ENCODE results near the gene SENP7. TPM values are rescaled to one million over a fixed set of nuclear protein-coding genes. Genes with fewer than 3 reads are reported as not detected.

Gene SENP7
- total RNA-seq, 2 donors from 2014 or later, result 23.7 to 55.1 TPM

- DNase-seq (ENCODE audit: low spot score) (no peak), ATAC-seq (ENCODE audit: insufficient number of reproducible peaks, low FRiP score, low read depth) (no peak)
- Histone ChIP-seq H3K36me3 (no peaks in the 10 kb centered on the region), H3K9me3 (no peaks in the 10 kb centered on the region), H3K4me1 (ENCODE audit: control insufficient read depth in 1 of 2, low read depth in 2 of 2) (peaks cover 5 to 19% of the 10 kb centered on the region in 2 donors), H3K27me3 (replicated peaks; ENCODE audit: insufficient read depth) (no peaks in the 10 kb centered on the region), H3K4me3 (no peak overlapping the region), H3K27ac (no peak overlapping the region)
- TF ChIP-seq, protein P1, sequence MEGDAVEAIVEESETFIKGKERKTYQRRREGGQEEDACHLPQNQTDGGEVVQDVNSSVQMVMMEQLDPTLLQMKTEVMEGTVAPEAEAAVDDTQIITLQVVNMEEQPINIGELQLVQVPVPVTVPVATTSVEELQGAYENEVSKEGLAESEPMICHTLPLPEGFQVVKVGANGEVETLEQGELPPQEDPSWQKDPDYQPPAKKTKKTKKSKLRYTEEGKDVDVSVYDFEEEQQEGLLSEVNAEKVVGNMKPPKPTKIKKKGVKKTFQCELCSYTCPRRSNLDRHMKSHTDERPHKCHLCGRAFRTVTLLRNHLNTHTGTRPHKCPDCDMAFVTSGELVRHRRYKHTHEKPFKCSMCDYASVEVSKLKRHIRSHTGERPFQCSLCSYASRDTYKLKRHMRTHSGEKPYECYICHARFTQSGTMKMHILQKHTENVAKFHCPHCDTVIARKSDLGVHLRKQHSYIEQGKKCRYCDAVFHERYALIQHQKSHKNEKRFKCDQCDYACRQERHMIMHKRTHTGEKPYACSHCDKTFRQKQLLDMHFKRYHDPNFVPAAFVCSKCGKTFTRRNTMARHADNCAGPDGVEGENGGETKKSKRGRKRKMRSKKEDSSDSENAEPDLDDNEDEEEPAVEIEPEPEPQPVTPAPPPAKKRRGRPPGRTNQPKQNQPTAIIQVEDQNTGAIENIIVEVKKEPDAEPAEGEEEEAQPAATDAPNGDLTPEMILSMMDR (IDR thresholded peaks at IDR 0.05), result no peak
These were observed 22.2 kb upstream of the SENP7 start for GRCh38 chr3:101535221-101535620.

DNA sequence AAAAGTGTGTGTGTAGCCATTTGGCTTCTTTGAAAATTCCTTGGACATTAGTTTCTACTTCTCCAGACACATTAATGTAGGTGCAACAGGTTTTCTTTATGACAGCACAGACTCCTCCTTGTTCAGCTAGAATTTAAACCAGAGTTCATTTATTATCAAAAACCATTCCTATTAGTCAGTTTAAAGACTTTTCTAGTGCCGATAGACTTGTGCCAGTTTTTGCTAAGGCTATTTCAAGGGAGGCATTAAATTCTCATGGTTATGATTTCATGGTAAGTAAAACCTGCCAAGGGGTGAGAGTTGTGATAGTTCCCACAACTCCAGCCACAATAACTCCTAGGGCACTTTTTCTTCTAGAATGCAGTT lies 20.6 kb upstream of the SENP7 start:
- Histone ChIP-seq H3K4me3 (no peak overlapping the region), H3K27me3 (replicated peaks; ENCODE audit: insufficient read depth) (no peaks in the 10 kb centered on the region), H3K4me1 (ENCODE audit: control insufficient read depth in 1 of 2, low read depth in 2 of 2) (peaks cover 5 to 19% of the 10 kb centered on the region in 2 donors), H3K9me3 (no peaks in the 10 kb centered on the region), H3K27ac (peak overlapping the region; percentile 65 to 77), H3K36me3 (no peaks in the 10 kb centered on the region)
- no peak for DNase-seq (ENCODE audit: low spot score)
- ATAC-seq (ENCODE audit: insufficient number of reproducible peaks, low FRiP score, low read depth), result no peak
- TF ChIP-seq, protein P1 (IDR thresholded peaks at IDR 0.05), result no peak

- Histone ChIP-seq H3K9me3 (no peaks in the 10 kb centered on the region), H3K4me1 (ENCODE audit: control insufficient read depth in 1 of 2, low read depth in 2 of 2) (peaks cover 5 to 19% of the 10 kb centered on the region in 2 donors), H3K4me3 (no peak overlapping the region), H3K36me3 (no peaks in the 10 kb centered on the region), H3K27ac (peak overlapping the region; percentile 56 to 77), H3K27me3 (replicated peaks; ENCODE audit: insufficient read depth) (no peaks in the 10 kb centered on the region)
- DNase-seq (ENCODE audit: low spot score), result no peak
- ATAC-seq (ENCODE audit: insufficient number of reproducible peaks, low FRiP score, low read depth), result no peak
- TF ChIP-seq, protein P1 (IDR thresholded peaks at IDR 0.05), result no peak
These were observed 20.0 kb upstream of the SENP7 start for GRCh38 chr3:101532783-101533602.

- no peak overlapping the region for H3K27ac ChIP-seq
- H3K36me3 ChIP-seq, result no peaks in the 10 kb centered on the region
- TF ChIP-seq, protein P1 (IDR thresholded peaks at IDR 0.05), result no peak
- DNase-seq (ENCODE audit: low spot score) (no peak), ATAC-seq (ENCODE audit: insufficient number of reproducible peaks, low FRiP score, low read depth) (no peak)
- H3K4me3 ChIP-seq, result no peak overlapping the region
- H3K27me3 ChIP-seq (replicated peaks; ENCODE audit: insufficient read depth), result no peaks in the 10 kb centered on the region
- H3K4me1 ChIP-seq (ENCODE audit: control insufficient read depth in 1 of 2, low read depth in 2 of 2), result peaks cover 5 to 19% of the 10 kb centered on the region in 2 donors
- H3K9me3 ChIP-seq, result no peaks in the 10 kb centered on the region
These were observed 18.6 kb upstream of the SENP7 start for GRCh38 chr3:101531473-101532086.

GRCh38 chr3:101530686-101531047 lies 17.7 kb upstream of the SENP7 start:
- Histone ChIP-seq H3K27me3 (replicated peaks; ENCODE audit: insufficient read depth) (no peaks in the 10 kb centered on the region), H3K9me3 (no peaks in the 10 kb centered on the region), H3K4me3 (no peak overlapping the region), H3K4me1 (ENCODE audit: control insufficient read depth in 1 of 2, low read depth in 2 of 2) (peaks cover 5 to 19% of the 10 kb centered on the region in 2 donors), H3K36me3 (no peaks in the 10 kb centered on the region), H3K27ac (no peak overlapping the region)
- TF ChIP-seq, protein P1 (IDR thresholded peaks at IDR 0.05), result no peak
- DNase-seq (ENCODE audit: low spot score) (no peak), ATAC-seq (ENCODE audit: insufficient number of reproducible peaks, low FRiP score, low read depth) (no peak)
